Peyer's patch (tissue), 4 donors: ENCODE data around the gene RBMS1. TPM values are rescaled to one million over a fixed set of nuclear protein-coding genes. Genes with fewer than 3 reads are reported as not detected.
A peak's percentile ranks its signal among the peaks of the same experiment; 100 is the strongest.

Source experiments
- DNase-seq, 3 donors: peaks; one replicate each; pipeline ENCODE4 v3.0.0-alpha.2; 2017 to 2019
- H3K27ac ChIP-seq, 4 donors: fragments of 200-600 bp; sonication (generic); one replicate each; pipeline ENCODE4 v1.5.1; 2016 to 2019
- H3K27me3 ChIP-seq, 2 donors: fragments of 200-600 bp; sonication (generic); one replicate each; pipeline ENCODE4 v1.5.1; 2019
- H3K36me3 ChIP-seq, 3 donors: fragments of 200-600 bp; sonication (generic); one replicate each; pipeline ENCODE4 v1.5.1; 2016 to 2019
- H3K4me1 ChIP-seq, 4 donors: fragments of 200-600 bp; sonication (generic); one replicate each; pipeline ENCODE4 v1.5.1; 2016 to 2019
- H3K4me3 ChIP-seq, 4 donors: fragments of 200-600 bp; sonication (generic); 1 replicate in 3 of 4; 2 replicates in 1 of 4; pipeline ENCODE4 v1.5.1; 2016 to 2019; ENCODE audit warnings: mild to moderate bottlenecking in 1 of 4
- H3K9me3 ChIP-seq, 4 donors: fragments of 200-600 bp; sonication (generic); one replicate each; pipeline ENCODE4 v1.5.1; 2016 to 2019; ENCODE audit warnings: mild to moderate bottlenecking in 1 of 4
- CTCF ChIP-seq, 6 experiments: fragments of 450-650 bp in 4 of 6; fragments of 200-600 bp in 2 of 6; sonication (generic) in 1 of 6; IDR thresholded peaks; one replicate each; pipeline ENCODE4 v1.5.1; 2017 to 2019; ENCODE audit warnings: antibody characterized with exemption in 6 of 6, mild to moderate bottlenecking in 3 of 6, moderate library complexity in 1 of 6
- POLR2A ChIP-seq, 2 donors: fragments of 450-650 bp; IDR thresholded peaks; one replicate each; pipeline ENCODE4 v1.5.1; 2017; ENCODE audit warnings: antibody characterized with exemption in 2 of 2, mild to moderate bottlenecking in 2 of 2, moderate library complexity in 2 of 2
- total RNA-seq, 4 donors: library from RNA; depleted of rRNA; stranded (reverse); fragments of >200 nt; gene quantifications; one replicate each; pipeline ENCODE4 v1.1.0, GENCODE V29; 2016

The RBMS1 gene
- total RNA-seq, 4 donors from 2014 or later: 10.5 to 41.3 (median 18.5) TPM

GRCh38 chr2:160283675-160284074, 209.9 kb downstream of the RBMS1 start:
- no peaks in the 10 kb centered on the region for H3K4me1 ChIP-seq
- H3K27ac ChIP-seq: no peak overlapping the region
- no peak overlapping the region for H3K4me3 ChIP-seq
- TF ChIP-seq CTCF (IDR thresholded peaks at IDR 0.05) (no peak), POLR2A (IDR thresholded peaks at IDR 0.05) (no peak)
- no peaks in the 10 kb centered on the region for H3K9me3 ChIP-seq
- no peak for DNase-seq
- no peaks in the 10 kb centered on the region for H3K27me3 ChIP-seq
- peaks cover 0 to 14% (median 0%) of the 10 kb centered on the region in 3 donors for H3K36me3 ChIP-seq

- H3K27ac ChIP-seq: no peak overlapping the region
- no peak overlapping the region for H3K4me3 ChIP-seq
- no peaks in the 10 kb centered on the region for H3K9me3 ChIP-seq
- no peaks in the 10 kb centered on the region for H3K4me1 ChIP-seq
- no peak for DNase-seq
- H3K27me3 ChIP-seq: no peaks in the 10 kb centered on the region
- TF ChIP-seq POLR2A (IDR thresholded peaks at IDR 0.05) (no peak), CTCF (IDR thresholded peaks at IDR 0.05) (no peak)
- peaks cover 0 to 25% (median 0%) of the 10 kb centered on the region in 3 donors for H3K36me3 ChIP-seq
Measured at GRCh38 chr2:160282063-160282580, 211.5 kb downstream of the RBMS1 start.

GRCh38 chr2:160281213-160281612, 212.4 kb downstream of the RBMS1 start:
- H3K4me3 ChIP-seq: no peak overlapping the region
- H3K9me3 ChIP-seq: no peaks in the 10 kb centered on the region
- no peaks in the 10 kb centered on the region for H3K4me1 ChIP-seq
- no peak overlapping the region for H3K27ac ChIP-seq
- no peak for TF ChIP-seq CTCF (IDR thresholded peaks at IDR 0.05)
- TF ChIP-seq POLR2A (IDR thresholded peaks at IDR 0.05): no peak
- no peak for DNase-seq
- no peaks in the 10 kb centered on the region for H3K27me3 ChIP-seq
- peaks cover 0 to 34% (median 0%) of the 10 kb centered on the region in 3 donors for H3K36me3 ChIP-seq

GRCh38 chr2:160279813-160280465, 213.7 kb downstream of the RBMS1 start:
- TF ChIP-seq CTCF (IDR thresholded peaks at IDR 0.05) (no peak), POLR2A (IDR thresholded peaks at IDR 0.05) (no peak)
- Histone ChIP-seq H3K4me3 (no peak overlapping the region), H3K4me1 (no peaks in the 10 kb centered on the region), H3K9me3 (no peaks in the 10 kb centered on the region), H3K27ac (peak overlapping the region in 1 of 4 donors; percentile 2), H3K27me3 (no peaks in the 10 kb centered on the region), H3K36me3 (peaks cover 0 to 38% (median 0%) of the 10 kb centered on the region in 3 donors)
- DNase-seq: no peak

- H3K27me3 ChIP-seq: no peaks in the 10 kb centered on the region
- peaks cover 0 to 32% (median 0%) of the 10 kb centered on the region in 3 donors for H3K36me3 ChIP-seq
- H3K4me3 ChIP-seq: no peak overlapping the region
- no peak overlapping the region for H3K27ac ChIP-seq
- no peaks in the 10 kb centered on the region for H3K4me1 ChIP-seq
- TF ChIP-seq CTCF (IDR thresholded peaks at IDR 0.05): peak in 4 of 6 experiments; percentile 20 to 33 (median 28)
- TF ChIP-seq POLR2A (IDR thresholded peaks at IDR 0.05): no peak
- no peaks in the 10 kb centered on the region for H3K9me3 ChIP-seq
- DNase-seq: no peak
Measured at GRCh38 chr2:160278879-160279177, 214.8 kb downstream of the RBMS1 start.
